A673 (cell line): ENCODE measurements around the gene CLNK.

ENCODE experiments used
- CTCF ChIP-seq: fragments of 300-800, 200-600 bp; sonication (generic); conservative IDR thresholded peaks from 2 replicates; pipeline ENCODE4 v1.5.1; 2017; ENCODE audit warnings: low read depth, mild to moderate bottlenecking, antibody characterized with exemption, low read length, moderate library complexity, mixed read lengths
- EZH2 ChIP-seq: fragments of 200-600 bp; sonication (generic); IDR thresholded peaks from 2 replicates; pipeline ENCODE4 v1.6.1; 2017; ENCODE audit warnings: borderline replicate concordance, low read depth, mild to moderate bottlenecking, mixed read lengths, antibody characterized with exemption, low read length; ENCODE audit not compliant: poor library complexity, severe bottlenecking

DNA sequence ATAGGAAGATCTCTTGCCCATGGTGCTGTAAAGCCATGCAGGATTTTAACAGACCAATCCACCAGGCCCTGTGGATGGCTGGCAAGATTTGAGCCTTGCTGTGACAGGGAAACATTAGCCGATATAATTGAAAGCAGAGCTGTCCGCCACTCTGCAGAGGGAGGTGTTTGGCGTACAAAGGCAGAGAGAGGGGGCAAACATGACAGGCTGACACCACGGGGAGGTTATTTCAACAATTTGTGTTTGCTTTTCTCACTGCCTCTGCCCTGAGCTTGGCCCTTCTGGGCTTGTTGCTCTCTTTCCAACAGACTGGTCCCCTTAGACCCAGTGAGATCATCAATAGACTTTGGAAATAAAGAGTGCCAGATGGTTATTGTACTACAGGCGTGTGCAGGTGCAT is 59.4 kb downstream of the CLNK start:
- no peak for TF ChIP-seq EZH2
- TF ChIP-seq CTCF, result no peak
